Measurements from ENCODE around the gene HMGXB3.

Gene HMGXB3

GRCh38 chr5:150053713-150054392 is 53.3 kb downstream of the HMGXB3 start:
- no peak for DNase-seq (ENCODE audit: low read depth)

- no peak for DNase-seq (ENCODE audit: low read depth)
Measured at GRCh38 chr5:150054569-150054968, 54.0 kb downstream of the HMGXB3 start.

- no peak for DNase-seq (ENCODE audit: low read depth)
Measured at GRCh38 chr5:150055326-150056074, 55.0 kb downstream of the HMGXB3 start.

GRCh38 chr5:150056075-150056443 is 55.5 kb downstream of the HMGXB3 start:
- no peak for DNase-seq (ENCODE audit: low read depth)

GRCh38 chr5:150057052-150057451 is 56.5 kb downstream of the HMGXB3 start:
- DNase-seq (ENCODE audit: low read depth) = no peak

- no peak for DNase-seq (ENCODE audit: low read depth)
Measured at GRCh38 chr5:150057511-150057910, 57.0 kb downstream of the HMGXB3 start.

GRCh38 chr5:150057996-150058395 is 57.5 kb downstream of the HMGXB3 start:
- no peak for DNase-seq (ENCODE audit: low read depth)

- no peak for DNase-seq (ENCODE audit: low read depth)
Measured at GRCh38 chr5:150058480-150059126, 58.1 kb downstream of the HMGXB3 start.

GRCh38 chr5:150059623-150060022 is 59.1 kb downstream of the HMGXB3 start:
- no peak for DNase-seq (ENCODE audit: low read depth)

- DNase-seq (ENCODE audit: low read depth) = no peak
Measured at GRCh38 chr5:150060471-150060870, 59.9 kb downstream of the HMGXB3 start.

- DNase-seq (ENCODE audit: low read depth) = no peak
Measured at GRCh38 chr5:150061538-150061995, 61.0 kb downstream of the HMGXB3 start.

- DNase-seq (ENCODE audit: low read depth) = no peak
Measured at GRCh38 chr5:150062216-150062922, 61.8 kb downstream of the HMGXB3 start.

GRCh38 chr5:150063638-150064037 is 63.1 kb downstream of the HMGXB3 start:
- no peak for DNase-seq (ENCODE audit: low read depth)

- DNase-seq (ENCODE audit: low read depth) = no peak
Measured at GRCh38 chr5:150064681-150065220, 64.2 kb downstream of the HMGXB3 start.

- no peak for DNase-seq (ENCODE audit: low read depth)
Measured at GRCh38 chr5:150065346-150065745, 64.8 kb downstream of the HMGXB3 start.

GRCh38 chr5:150065886-150066285 is 65.3 kb downstream of the HMGXB3 start:
- DNase-seq (ENCODE audit: low read depth) = no peak

- DNase-seq (ENCODE audit: low read depth) = no peak
Measured at GRCh38 chr5:150066436-150066835, 65.9 kb downstream of the HMGXB3 start.

- no peak for DNase-seq (ENCODE audit: low read depth)
Measured at GRCh38 chr5:150066901-150067396, 66.4 kb downstream of the HMGXB3 start.

- DNase-seq (ENCODE audit: low read depth) = no peak
Measured at GRCh38 chr5:150067405-150067960, 66.9 kb downstream of the HMGXB3 start.

GRCh38 chr5:150068071-150068470 is 67.5 kb downstream of the HMGXB3 start:
- no peak for DNase-seq (ENCODE audit: low read depth)

GRCh38 chr5:150068472-150068871 is 67.9 kb downstream of the HMGXB3 start:
- no peak for DNase-seq (ENCODE audit: low read depth)

All from stimulated activated CD8-positive, alpha-beta memory T cell treated with anti-CD3 and anti-CD28 coated beads, Interleukin-4, amount 100 ng/mL, for 24 hours (primary cell).